NCI-H2107 (cell line): ENCODE data around the gene FANCC.
"Not testable (repeated sequence)": the region's sequence is repeated elsewhere in the genome, so short reads cannot be mapped to it uniquely, and the experiment has no call there.

ENCODE experiments used
- DNase-seq: peaks from one replicate; lab custom pipeline; 2025; lab: John Stamatoyannopoulos, UW

The FANCC gene

GRCh38 chr9:95229230-95229915 is 88.1 kb downstream of the FANCC start:
- no peak for DNase-seq

- no peak for DNase-seq
These were observed 90.6 kb downstream of the FANCC start for GRCh38 chr9:95226921-95227320.

GRCh38 chr9:95225726-95226106 is 91.8 kb downstream of the FANCC start:
- no peak for DNase-seq

- no peak for DNase-seq
These were observed 92.3 kb downstream of the FANCC start for GRCh38 chr9:95225076-95225725.

GRCh38 chr9:95224376-95225019 is 93.0 kb downstream of the FANCC start:
- no peak for DNase-seq

GRCh38 chr9:95220352-95220751 is 97.2 kb downstream of the FANCC start:
- DNase-seq: not testable (repeated sequence)

GRCh38 chr9:95218773-95219172 is 98.7 kb downstream of the FANCC start:
- no peak for DNase-seq

- DNase-seq: no peak
These were observed 99.6 kb downstream of the FANCC start for GRCh38 chr9:95217936-95218335.

GRCh38 chr9:95215336-95215898 is 102.1 kb downstream of the FANCC start:
- no peak for DNase-seq

- DNase-seq: no peak
These were observed 104.4 kb downstream of the FANCC start for GRCh38 chr9:95213117-95213516.

GRCh38 chr9:95211028-95211427 is 106.5 kb downstream of the FANCC start:
- DNase-seq: no peak

- DNase-seq: no peak
These were observed 110.1 kb downstream of the FANCC start for GRCh38 chr9:95207403-95207802.

GRCh38 chr9:95206143-95206542 is 111.4 kb downstream of the FANCC start:
- DNase-seq: no peak

- DNase-seq: no peak
These were observed 112.8 kb downstream of the FANCC start for GRCh38 chr9:95204710-95205109.

GRCh38 chr9:95204310-95204709 is 113.2 kb downstream of the FANCC start:
- DNase-seq: no peak

- not testable (repeated sequence) for DNase-seq
These were observed 114.5 kb downstream of the FANCC start for GRCh38 chr9:95203019-95203418.

GRCh38 chr9:95202076-95202681 is 115.3 kb downstream of the FANCC start:
- DNase-seq: no peak

GRCh38 chr9:95201206-95201605 is 116.3 kb downstream of the FANCC start:
- no peak for DNase-seq

GRCh38 chr9:95197692-95198271 is 119.7 kb downstream of the FANCC start:
- no peak for DNase-seq

- no peak for DNase-seq
These were observed 124.0 kb downstream of the FANCC start for GRCh38 chr9:95193480-95193879.

GRCh38 chr9:95193067-95193466 is 124.4 kb downstream of the FANCC start:
- no peak for DNase-seq

- DNase-seq: no peak
These were observed 124.9 kb downstream of the FANCC start for GRCh38 chr9:95192631-95193030.
